Measurements from ENCODE around the gene PDZD2. TPM values are rescaled to one million over a fixed set of nuclear protein-coding genes. Genes with fewer than 3 reads are reported as not detected.
A peak's percentile ranks its signal among the peaks of the same experiment; 100 is the strongest.

The PDZD2 gene
- polyA plus RNA-seq, 6 donors from 2014 or later = 0.05 to 0.24 (median 0.06) TPM; not detected in 1

GRCh38 chr5:31620026-31620425, 18.9 kb upstream of the PDZD2 start:
- no peak overlapping the region for H3K4me3 Mint-ChIP-seq
- H3K9me3 Mint-ChIP-seq = peaks cover 0 to 14% (median 4%) of the 10 kb centered on the region in 7 donors
- no peaks in the 10 kb centered on the region for H3K36me3 Mint-ChIP-seq
- DNase-seq (no peak), ATAC-seq (ENCODE audit: low read depth in 2 of 2) (no peak)
- no peak overlapping the region for H3K27ac Mint-ChIP-seq
- no peaks in the 10 kb centered on the region for H3K4me1 Mint-ChIP-seq
- H3K27me3 Mint-ChIP-seq = peaks cover 22 to 37% (median 23%) of the 10 kb centered on the region in 3 donors

GRCh38 chr5:31623249-31623648, 15.7 kb upstream of the PDZD2 start:
- H3K4me3 Mint-ChIP-seq = no peak overlapping the region
- peaks cover 0 to 2% (median 0%) of the 10 kb centered on the region in 7 donors for H3K9me3 Mint-ChIP-seq
- no peaks in the 10 kb centered on the region for H3K36me3 Mint-ChIP-seq
- no peaks in the 10 kb centered on the region for H3K4me1 Mint-ChIP-seq
- DNase-seq (no peak), ATAC-seq (ENCODE audit: low read depth in 2 of 2) (no peak)
- no peak overlapping the region for H3K27ac Mint-ChIP-seq
- H3K27me3 Mint-ChIP-seq = peaks cover 26 to 34% (median 29%) of the 10 kb centered on the region in 3 donors

GRCh38 chr5:31625394-31625793, 13.5 kb upstream of the PDZD2 start:
- Mint-ChIP-seq H3K4me3 (no peak overlapping the region), H3K36me3 (no peaks in the 10 kb centered on the region), H3K9me3 (no peaks in the 10 kb centered on the region), H3K27ac (no peak overlapping the region), H3K27me3 (peaks cover 12 to 26% (median 17%) of the 10 kb centered on the region in 3 donors), H3K4me1 (no peaks in the 10 kb centered on the region)
- DNase-seq = no peak
- ATAC-seq (ENCODE audit: low read depth in 2 of 2) = no peak

- no peaks in the 10 kb centered on the region for H3K36me3 Mint-ChIP-seq
- no peaks in the 10 kb centered on the region for H3K9me3 Mint-ChIP-seq
- H3K4me1 Mint-ChIP-seq = no peaks in the 10 kb centered on the region
- peak overlapping the region in 1 of 8 donors; percentile 56 for H3K4me3 Mint-ChIP-seq
- H3K27me3 Mint-ChIP-seq = peaks cover 17 to 26% (median 22%) of the 10 kb centered on the region in 3 donors
- no peak for DNase-seq
- no peak overlapping the region for H3K27ac Mint-ChIP-seq
- no peak for ATAC-seq (ENCODE audit: low read depth in 2 of 2)
These were observed 12.8 kb upstream of the PDZD2 start for GRCh38 chr5:31626156-31626555.

- DNase-seq (no peak), ATAC-seq (ENCODE audit: low read depth in 2 of 2) (no peak)
- Mint-ChIP-seq H3K36me3 (no peaks in the 10 kb centered on the region), H3K9me3 (no peaks in the 10 kb centered on the region), H3K4me3 (no peak overlapping the region), H3K27me3 (peaks cover 17 to 29% (median 22%) of the 10 kb centered on the region in 3 donors), H3K4me1 (no peaks in the 10 kb centered on the region), H3K27ac (no peak overlapping the region)
These were observed 12.2 kb upstream of the PDZD2 start for GRCh38 chr5:31626604-31627234.

DNA sequence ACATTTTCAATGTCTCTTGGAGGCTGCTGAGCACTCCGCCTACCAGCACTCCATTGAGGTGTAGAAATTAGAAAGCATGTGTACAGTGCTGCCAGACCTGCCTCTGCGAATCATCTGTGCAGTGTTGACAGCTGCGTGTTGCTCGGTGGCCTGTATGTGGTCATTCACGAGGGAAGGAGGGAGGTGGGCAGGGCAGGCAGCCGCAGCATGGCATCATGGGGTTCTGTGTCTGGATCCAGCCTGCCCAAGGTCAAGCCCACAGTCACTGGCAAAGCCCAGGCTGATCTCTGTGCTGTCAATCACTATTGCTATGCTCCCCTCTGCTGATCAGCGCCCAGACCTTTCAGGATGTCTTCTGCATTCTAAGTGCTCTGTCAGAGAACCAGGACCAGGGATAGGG, 8.0 kb upstream of the PDZD2 start:
- DNase-seq (no peak), ATAC-seq (ENCODE audit: low read depth in 2 of 2) (no peak)
- no peaks in the 10 kb centered on the region for H3K4me1 Mint-ChIP-seq
- H3K4me3 Mint-ChIP-seq = no peak overlapping the region
- peaks cover 26 to 33% (median 29%) of the 10 kb centered on the region in 3 donors for H3K27me3 Mint-ChIP-seq
- peaks cover 0 to 3% (median 0%) of the 10 kb centered on the region in 7 donors for H3K9me3 Mint-ChIP-seq
- H3K36me3 Mint-ChIP-seq = no peaks in the 10 kb centered on the region
- no peak overlapping the region for H3K27ac Mint-ChIP-seq

DNA sequence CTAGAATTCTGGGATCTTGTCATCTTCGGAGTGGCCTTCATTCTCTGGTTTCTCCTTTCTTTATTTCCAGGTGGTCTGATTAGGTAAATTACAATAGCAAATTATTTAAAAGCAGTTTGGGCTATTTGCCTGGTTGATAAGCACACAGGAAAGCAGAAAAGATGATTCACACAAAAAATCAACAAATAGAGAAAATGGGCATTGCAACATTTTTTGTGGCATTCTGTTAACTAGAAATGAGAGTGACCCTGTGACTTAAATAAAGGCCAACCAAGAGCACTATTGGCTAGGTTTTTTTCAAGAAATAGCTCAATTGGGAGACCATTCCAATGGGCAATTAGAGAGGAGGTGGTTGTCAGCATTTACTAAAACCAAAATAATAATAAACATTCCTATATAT, 6.5 kb upstream of the PDZD2 start:
- Mint-ChIP-seq H3K4me1 (no peaks in the 10 kb centered on the region), H3K27me3 (peaks cover 27 to 35% (median 33%) of the 10 kb centered on the region in 3 donors), H3K9me3 (peaks cover 0 to 3% (median 0%) of the 10 kb centered on the region in 7 donors), H3K4me3 (no peak overlapping the region), H3K27ac (no peak overlapping the region), H3K36me3 (no peaks in the 10 kb centered on the region)
- DNase-seq = no peak
- no peak for ATAC-seq (ENCODE audit: low read depth in 2 of 2)

DNA sequence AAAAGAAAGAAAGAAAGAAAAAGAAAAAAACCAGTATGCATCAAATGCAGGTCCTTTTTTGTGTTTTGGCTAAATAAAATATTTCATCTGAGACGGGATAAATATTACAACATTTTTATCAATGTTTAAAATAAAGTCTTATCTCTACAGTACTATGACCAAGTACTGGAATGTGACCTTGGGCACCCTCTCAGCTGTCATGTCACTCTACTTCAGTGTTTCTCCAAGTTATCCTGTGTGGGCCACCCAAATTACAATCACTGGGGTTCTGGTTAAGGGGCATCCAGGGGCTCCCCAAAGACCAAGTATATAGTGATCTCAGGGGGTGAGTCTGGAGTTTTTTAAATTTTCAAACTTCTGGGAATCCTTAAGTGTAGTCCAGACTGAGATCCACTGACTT, 3.5 kb upstream of the PDZD2 start:
- peaks cover 32 to 44% (median 37%) of the 10 kb centered on the region in 3 donors for H3K27me3 Mint-ChIP-seq
- H3K9me3 Mint-ChIP-seq = peaks cover 0 to 3% (median 0%) of the 10 kb centered on the region in 7 donors
- H3K4me1 Mint-ChIP-seq = peaks cover 0 to 15% (median 12%) of the 10 kb centered on the region in 3 donors
- H3K27ac Mint-ChIP-seq = no peak overlapping the region
- no peak for ATAC-seq (ENCODE audit: low read depth in 2 of 2)
- no peak for DNase-seq
- no peak overlapping the region for H3K4me3 Mint-ChIP-seq
- no peaks in the 10 kb centered on the region for H3K36me3 Mint-ChIP-seq

- no peak for ATAC-seq (ENCODE audit: low read depth in 2 of 2)
- Mint-ChIP-seq H3K4me1 (peaks cover 0 to 15% (median 12%) of the 10 kb centered on the region in 3 donors), H3K4me3 (peak overlapping the region in 6 of 8 donors; percentile 26 to 91 (median 83)), H3K9me3 (peaks cover 0 to 3% (median 0%) of the 10 kb centered on the region in 7 donors), H3K36me3 (no peaks in the 10 kb centered on the region), H3K27ac (no peak overlapping the region), H3K27me3 (peaks cover 28 to 39% (median 33%) of the 10 kb centered on the region in 3 donors)
- DNase-seq = no peak
These were observed 1.1 kb upstream of the PDZD2 start for GRCh38 chr5:31637851-31638250.

GRCh38 chr5:31638345-31638744, 586 bp upstream of the PDZD2 start:
- no peaks in the 10 kb centered on the region for H3K36me3 Mint-ChIP-seq
- peaks cover 0 to 3% (median 0%) of the 10 kb centered on the region in 7 donors for H3K9me3 Mint-ChIP-seq
- H3K4me3 Mint-ChIP-seq = peak overlapping the region; percentile 58 to 91 (median 86)
- peaks cover 26 to 39% (median 33%) of the 10 kb centered on the region in 3 donors for H3K27me3 Mint-ChIP-seq
- H3K4me1 Mint-ChIP-seq = peaks cover 0 to 15% (median 12%) of the 10 kb centered on the region in 3 donors
- peak overlapping the region in 2 of 6 donors; percentile 77 to 80 for H3K27ac Mint-ChIP-seq
- no peak for DNase-seq
- peak in 1 of 2 donors; percentile 13 for ATAC-seq (ENCODE audit: low read depth in 2 of 2)

- DNase-seq (no peak), ATAC-seq (ENCODE audit: low read depth in 2 of 2) (no peak)
- Mint-ChIP-seq H3K4me3 (peak overlapping the region in 5 of 8 donors; percentile 62 to 87 (median 73)), H3K36me3 (no peaks in the 10 kb centered on the region), H3K9me3 (peaks cover 0 to under 1% (median 0%) of the 10 kb centered on the region in 7 donors), H3K27me3 (peaks cover 29 to 33% (median 32%) of the 10 kb centered on the region in 3 donors), H3K4me1 (peaks cover 0 to 15% (median 12%) of the 10 kb centered on the region in 3 donors), H3K27ac (peak overlapping the region in 1 of 6 donors; percentile 57)
These were observed 815 bp downstream of the PDZD2 start for GRCh38 chr5:31639481-31640411.

DNA sequence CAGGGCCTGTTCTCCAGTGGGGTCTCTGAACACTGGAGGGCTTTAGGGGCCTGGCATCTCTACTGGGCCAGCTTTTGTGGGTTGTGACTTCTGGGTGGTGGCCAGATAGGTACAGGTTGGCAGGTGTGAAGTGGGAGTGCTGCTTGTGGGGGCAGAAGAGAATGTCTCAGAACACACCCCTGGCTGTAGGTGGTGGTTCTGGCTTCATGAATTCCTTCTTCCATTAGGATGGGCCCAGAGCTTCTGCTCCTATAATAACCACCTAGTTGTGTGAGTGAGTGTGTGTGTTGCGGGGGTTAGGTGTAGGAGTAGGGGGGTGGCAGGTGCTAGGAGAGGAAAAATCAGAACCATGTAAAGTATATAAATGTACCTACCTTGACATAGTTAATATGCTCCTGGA, 1.6 kb downstream of the PDZD2 start:
- Mint-ChIP-seq H3K9me3 (no peaks in the 10 kb centered on the region), H3K27ac (no peak overlapping the region), H3K4me1 (peaks cover 0 to 15% (median 12%) of the 10 kb centered on the region in 3 donors), H3K4me3 (peak overlapping the region in 2 of 8 donors; percentile 61 to 71), H3K36me3 (no peaks in the 10 kb centered on the region), H3K27me3 (peaks cover 30 to 33% (median 31%) of the 10 kb centered on the region in 3 donors)
- no peak for DNase-seq
- no peak for ATAC-seq (ENCODE audit: low read depth in 2 of 2)

- H3K36me3 Mint-ChIP-seq = no peaks in the 10 kb centered on the region
- no peaks in the 10 kb centered on the region for H3K9me3 Mint-ChIP-seq
- H3K27me3 Mint-ChIP-seq = peaks cover 26 to 29% (median 29%) of the 10 kb centered on the region in 3 donors
- no peak for ATAC-seq (ENCODE audit: low read depth in 2 of 2)
- no peak overlapping the region for H3K27ac Mint-ChIP-seq
- peaks cover 0 to 15% (median 12%) of the 10 kb centered on the region in 3 donors for H3K4me1 Mint-ChIP-seq
- H3K4me3 Mint-ChIP-seq = no peak overlapping the region
- DNase-seq = no peak
These were observed 2.1 kb downstream of the PDZD2 start for GRCh38 chr5:31641059-31641458.
